K562 (cell line): ENCODE measurements around the gene DEDD. TPM values are rescaled to one million over a fixed set of nuclear protein-coding genes. Genes with fewer than 3 reads are reported as not detected.
A peak's percentile ranks its signal among the peaks of the same experiment; 100 is the strongest.

Source experiments
- CAMTA2 ChIP-seq: fragments of 250-450 bp; sonication (Bioruptor Pico); conservative IDR thresholded peaks from 2 replicates; pipeline ENCODE4 v1.5.1; 2022
- CBX3 ChIP-seq, 2 experiments: IDR thresholded peaks; 1 replicate in 1 of 2; 2 replicates in 1 of 2; pipeline ENCODE4 v1.6.1; 2012; ENCODE audit warnings: inconsistent platforms in 2 of 2, low read length in 2 of 2, borderline replicate concordance in 1 of 2, control low read depth in 1 of 2
- CCNT2 ChIP-seq: IDR thresholded peaks from 2 replicates; pipeline ENCODE4 v1.6.1; 2011; ENCODE audit warnings: borderline replicate concordance, low read depth, mild to moderate bottlenecking, moderate library complexity, mixed read lengths, low read length; ENCODE audit not compliant: insufficient read length; ENCODE audit errors: extremely low read depth
- EGR1 ChIP-seq: fragments of 450-650 bp; conservative IDR thresholded peaks from 2 replicates; pipeline ENCODE4 v1.6.1; 2017; ENCODE audit warnings: mild to moderate bottlenecking
- EP400 ChIP-seq: fragments of 450-650 bp; IDR thresholded peaks from 2 replicates; pipeline ENCODE4 v1.6.1; 2017; ENCODE audit warnings: antibody characterized with exemption, mild to moderate bottlenecking, moderate library complexity
- FOXK2 ChIP-seq, 2 experiments: fragments of 450-650 bp; IDR thresholded peaks in 1 of 2; conservative IDR thresholded peaks in 1 of 2; 2 replicates each; pipeline ENCODE4 v1.6.1; 2016; ENCODE audit warnings: low read depth in 2 of 2, mild to moderate bottlenecking in 1 of 2
- KLF16 ChIP-seq: IDR thresholded peaks from 2 replicates; pipeline ENCODE4 v1.6.1; 2016; ENCODE audit warnings: antibody characterized with exemption
- NCOA2 ChIP-seq, 2 experiments: fragments of 450-650 bp; IDR thresholded peaks; 2 replicates each; pipeline ENCODE4 v1.6.1; 2018; ENCODE audit warnings: mild to moderate bottlenecking in 2 of 2, moderate library complexity in 1 of 2; ENCODE audit not compliant: partially characterized antibody in 2 of 2
- ZC3H4 ChIP-seq: sonication (generic); formaldehyde crosslinking; IDR thresholded peaks from 2 replicates; pipeline ENCODE4 v1.9.0; 2021; ENCODE audit warnings: missing genetic modification reagents, borderline replicate concordance
- polyA plus RNA-seq, 8 experiments: library from polyadenylated mRNA; depleted of rRNA in 4 of 8; stranded (reverse) in 5 of 8; unstranded in 3 of 8; fragments of >200 nt; fragmentation: Nextera tagmentation in 2 of 8; fragmentation: Illumina TruSeq in 1 of 8; extraction: Ambion mirVana in 2 of 8; extraction: Trizol in 1 of 8; gene quantifications; 2 replicates each; pipeline versions ENCODE4 v1.2.1 to v1.2.3, GENCODE V29; 2011 to 2014; ENCODE audit warnings: inconsistent platforms in 1 of 8, missing spikeins in 1 of 8
- total RNA-seq, 7 experiments: library from RNA; depleted of rRNA in 6 of 7; stranded (reverse); fragments of >200 nt in 6 of 7; fragmentation: Illumina TruSeq in 2 of 7; extraction: Trizol in 2 of 7; gene quantifications; 2 replicates each; pipeline versions ENCODE4 v1.2.1 to v1.2.3, GENCODE V29; 2011 to 2021; ENCODE audit warnings: low replicate concordance in 1 of 7
- TF ChIP-seq, protein P1 (sequence below), 3 experiments: IDR thresholded peaks in 2 of 3; conservative IDR thresholded peaks in 1 of 3; 2 replicates each; pipeline ENCODE4 v1.5.1; 2011 to 2012; ENCODE audit warnings: low read length in 3 of 3, mild to moderate bottlenecking in 3 of 3, control low read depth in 2 of 3, improper control_type of control experiment in 1 of 3, inconsistent platforms in 1 of 3, low read depth in 1 of 3, mixed read lengths in 1 of 3, moderate library complexity in 1 of 3; ENCODE audit not compliant: insufficient read depth in 2 of 3
- TF ChIP-seq, protein P2 (sequence below), 2 experiments: fragments of 450-650 bp; IDR thresholded peaks; 2 replicates each; pipeline ENCODE4 v1.6.1; 2016
- TF ChIP-seq, protein P3 (sequence below): fragments of 450-650 bp; IDR thresholded peaks from 2 replicates; pipeline ENCODE4 v1.7.1; 2018; ENCODE audit warnings: mild to moderate bottlenecking, low read depth; ENCODE audit not compliant: partially characterized antibody
- TF ChIP-seq, protein P4 (sequence below): fragments of 450-650 bp; IDR thresholded peaks from 2 replicates; pipeline ENCODE4 v1.6.1; 2016
- TF ChIP-seq, protein P5 (sequence below): IDR thresholded peaks from 2 replicates; pipeline ENCODE4 v1.6.1; 2011; ENCODE audit warnings: borderline replicate concordance, low read depth, mild to moderate bottlenecking, moderate library complexity, low read length; ENCODE audit not compliant: insufficient read depth, poor library complexity, severe bottlenecking

Gene DEDD
- total and polyA plus RNA-seq, 9 of the 15 experiments (the other 6 are each of a cell fraction or from before 2014, with no cell fraction given), result 11.6 to 41.0 (median 16.8) TPM

DNA sequence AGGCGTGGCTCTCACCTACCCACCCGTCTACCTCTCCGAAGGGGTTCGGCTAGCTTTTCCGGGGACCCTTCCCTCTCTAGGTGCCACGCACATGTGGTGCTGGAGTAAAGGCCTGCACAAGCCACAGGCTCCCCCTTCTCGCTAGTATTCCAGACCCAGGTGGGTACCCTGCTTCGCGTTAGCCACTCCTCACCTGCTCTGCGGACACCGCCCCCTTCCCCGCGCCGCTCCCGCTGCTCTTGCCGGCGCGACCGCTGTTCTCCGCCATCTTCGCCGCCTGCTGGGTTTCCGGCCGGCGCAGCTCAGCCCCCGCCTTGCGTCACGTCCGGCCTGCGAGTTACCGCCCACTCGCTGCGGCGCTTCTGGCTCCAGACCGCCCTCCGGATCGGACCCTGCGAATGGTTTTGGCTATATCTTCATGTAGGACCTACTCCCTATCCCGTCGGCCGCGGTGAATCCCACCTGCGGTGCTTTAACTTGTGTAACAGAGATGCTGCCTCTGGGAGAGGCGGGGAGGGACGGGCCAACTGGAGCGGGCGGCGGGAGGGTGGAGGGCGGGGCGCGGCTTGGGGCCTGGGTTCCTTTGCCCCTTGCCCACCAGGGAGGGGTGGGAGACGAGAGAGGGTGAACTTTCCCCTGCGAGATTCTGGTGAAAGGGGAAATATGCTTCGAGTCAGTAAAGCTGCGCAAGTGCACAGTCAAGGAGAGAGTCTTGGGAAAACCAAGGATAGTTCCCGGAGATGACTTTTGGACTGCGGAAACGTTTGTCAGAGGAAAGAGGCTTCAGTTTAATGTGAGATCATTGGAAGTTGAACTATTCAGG is 14.5 kb downstream of the DEDD start, which contains the start of the genes NIT1 and PFDN2 (continued):
- TF ChIP-seq, protein P1, sequence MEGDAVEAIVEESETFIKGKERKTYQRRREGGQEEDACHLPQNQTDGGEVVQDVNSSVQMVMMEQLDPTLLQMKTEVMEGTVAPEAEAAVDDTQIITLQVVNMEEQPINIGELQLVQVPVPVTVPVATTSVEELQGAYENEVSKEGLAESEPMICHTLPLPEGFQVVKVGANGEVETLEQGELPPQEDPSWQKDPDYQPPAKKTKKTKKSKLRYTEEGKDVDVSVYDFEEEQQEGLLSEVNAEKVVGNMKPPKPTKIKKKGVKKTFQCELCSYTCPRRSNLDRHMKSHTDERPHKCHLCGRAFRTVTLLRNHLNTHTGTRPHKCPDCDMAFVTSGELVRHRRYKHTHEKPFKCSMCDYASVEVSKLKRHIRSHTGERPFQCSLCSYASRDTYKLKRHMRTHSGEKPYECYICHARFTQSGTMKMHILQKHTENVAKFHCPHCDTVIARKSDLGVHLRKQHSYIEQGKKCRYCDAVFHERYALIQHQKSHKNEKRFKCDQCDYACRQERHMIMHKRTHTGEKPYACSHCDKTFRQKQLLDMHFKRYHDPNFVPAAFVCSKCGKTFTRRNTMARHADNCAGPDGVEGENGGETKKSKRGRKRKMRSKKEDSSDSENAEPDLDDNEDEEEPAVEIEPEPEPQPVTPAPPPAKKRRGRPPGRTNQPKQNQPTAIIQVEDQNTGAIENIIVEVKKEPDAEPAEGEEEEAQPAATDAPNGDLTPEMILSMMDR (IDR thresholded peaks at IDR 0.05 in 2 of 3, conservative IDR thresholded peaks at IDR 0.05 in 1 of 3; ENCODE audit: insufficient read depth in 2 of 3, low read depth in 1 of 3, low read length in 3 of 3), result 0 out of 6 replicates have a peak, but pooled peaks of 1 of the 3 experiments have one; percentile 17
- TF ChIP-seq NCOA2 (IDR thresholded peaks at IDR 0.05; ENCODE audit: partially characterized antibody in 2 of 2) (no peak), EP400 (peak; percentile 91), CCNT2 (peak; percentile 83), KLF16 (no peak), FOXK2 (conservative IDR thresholded peaks at IDR 0.05 in 1 of 2, IDR thresholded peaks at IDR 0.05 in 1 of 2; ENCODE audit: low read depth in 2 of 2) (0 out of 4 replicates have a peak, but pooled peaks of 1 of the 2 experiments have one; percentile 4), EGR1 (peak; percentile 96), ZC3H4 (CRISPR knock-in tag) (no peak), CBX3 (IDR thresholded peaks at IDR 0.05; ENCODE audit: borderline replicate concordance in 1 of 2, low read length in 2 of 2) (no peak), CAMTA2 (no peak)
- TF ChIP-seq, protein P2, sequence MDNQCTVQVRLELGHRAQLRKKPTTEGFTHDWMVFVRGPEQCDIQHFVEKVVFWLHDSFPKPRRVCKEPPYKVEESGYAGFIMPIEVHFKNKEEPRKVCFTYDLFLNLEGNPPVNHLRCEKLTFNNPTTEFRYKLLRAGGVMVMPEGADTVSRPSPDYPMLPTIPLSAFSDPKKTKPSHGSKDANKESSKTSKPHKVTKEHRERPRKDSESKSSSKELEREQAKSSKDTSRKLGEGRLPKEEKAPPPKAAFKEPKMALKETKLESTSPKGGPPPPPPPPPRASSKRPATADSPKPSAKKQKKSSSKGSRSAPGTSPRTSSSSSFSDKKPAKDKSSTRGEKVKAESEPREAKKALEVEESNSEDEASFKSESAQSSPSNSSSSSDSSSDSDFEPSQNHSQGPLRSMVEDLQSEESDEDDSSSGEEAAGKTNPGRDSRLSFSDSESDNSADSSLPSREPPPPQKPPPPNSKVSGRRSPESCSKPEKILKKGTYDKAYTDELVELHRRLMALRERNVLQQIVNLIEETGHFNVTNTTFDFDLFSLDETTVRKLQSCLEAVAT (IDR thresholded peaks at IDR 0.05), result peak in 1 of 2 experiments; percentile 22; a peak in 1 of 4 replicates
- TF ChIP-seq, protein P3, sequence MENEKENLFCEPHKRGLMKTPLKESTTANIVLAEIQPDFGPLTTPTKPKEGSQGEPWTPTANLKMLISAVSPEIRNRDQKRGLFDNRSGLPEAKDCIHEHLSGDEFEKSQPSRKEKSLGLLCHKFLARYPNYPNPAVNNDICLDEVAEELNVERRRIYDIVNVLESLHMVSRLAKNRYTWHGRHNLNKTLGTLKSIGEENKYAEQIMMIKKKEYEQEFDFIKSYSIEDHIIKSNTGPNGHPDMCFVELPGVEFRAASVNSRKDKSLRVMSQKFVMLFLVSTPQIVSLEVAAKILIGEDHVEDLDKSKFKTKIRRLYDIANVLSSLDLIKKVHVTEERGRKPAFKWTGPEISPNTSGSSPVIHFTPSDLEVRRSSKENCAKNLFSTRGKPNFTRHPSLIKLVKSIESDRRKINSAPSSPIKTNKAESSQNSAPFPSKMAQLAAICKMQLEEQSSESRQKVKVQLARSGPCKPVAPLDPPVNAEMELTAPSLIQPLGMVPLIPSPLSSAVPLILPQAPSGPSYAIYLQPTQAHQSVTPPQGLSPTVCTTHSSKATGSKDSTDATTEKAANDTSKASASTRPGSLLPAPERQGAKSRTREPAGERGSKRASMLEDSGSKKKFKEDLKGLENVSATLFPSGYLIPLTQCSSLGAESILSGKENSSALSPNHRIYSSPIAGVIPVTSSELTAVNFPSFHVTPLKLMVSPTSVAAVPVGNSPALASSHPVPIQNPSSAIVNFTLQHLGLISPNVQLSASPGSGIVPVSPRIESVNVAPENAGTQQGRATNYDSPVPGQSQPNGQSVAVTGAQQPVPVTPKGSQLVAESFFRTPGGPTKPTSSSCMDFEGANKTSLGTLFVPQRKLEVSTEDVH, result peak; percentile 68
- TF ChIP-seq, protein P4, sequence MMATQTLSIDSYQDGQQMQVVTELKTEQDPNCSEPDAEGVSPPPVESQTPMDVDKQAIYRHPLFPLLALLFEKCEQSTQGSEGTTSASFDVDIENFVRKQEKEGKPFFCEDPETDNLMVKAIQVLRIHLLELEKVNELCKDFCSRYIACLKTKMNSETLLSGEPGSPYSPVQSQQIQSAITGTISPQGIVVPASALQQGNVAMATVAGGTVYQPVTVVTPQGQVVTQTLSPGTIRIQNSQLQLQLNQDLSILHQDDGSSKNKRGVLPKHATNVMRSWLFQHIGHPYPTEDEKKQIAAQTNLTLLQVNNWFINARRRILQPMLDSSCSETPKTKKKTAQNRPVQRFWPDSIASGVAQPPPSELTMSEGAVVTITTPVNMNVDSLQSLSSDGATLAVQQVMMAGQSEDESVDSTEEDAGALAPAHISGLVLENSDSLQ, result no peak
- TF ChIP-seq, protein P5, sequence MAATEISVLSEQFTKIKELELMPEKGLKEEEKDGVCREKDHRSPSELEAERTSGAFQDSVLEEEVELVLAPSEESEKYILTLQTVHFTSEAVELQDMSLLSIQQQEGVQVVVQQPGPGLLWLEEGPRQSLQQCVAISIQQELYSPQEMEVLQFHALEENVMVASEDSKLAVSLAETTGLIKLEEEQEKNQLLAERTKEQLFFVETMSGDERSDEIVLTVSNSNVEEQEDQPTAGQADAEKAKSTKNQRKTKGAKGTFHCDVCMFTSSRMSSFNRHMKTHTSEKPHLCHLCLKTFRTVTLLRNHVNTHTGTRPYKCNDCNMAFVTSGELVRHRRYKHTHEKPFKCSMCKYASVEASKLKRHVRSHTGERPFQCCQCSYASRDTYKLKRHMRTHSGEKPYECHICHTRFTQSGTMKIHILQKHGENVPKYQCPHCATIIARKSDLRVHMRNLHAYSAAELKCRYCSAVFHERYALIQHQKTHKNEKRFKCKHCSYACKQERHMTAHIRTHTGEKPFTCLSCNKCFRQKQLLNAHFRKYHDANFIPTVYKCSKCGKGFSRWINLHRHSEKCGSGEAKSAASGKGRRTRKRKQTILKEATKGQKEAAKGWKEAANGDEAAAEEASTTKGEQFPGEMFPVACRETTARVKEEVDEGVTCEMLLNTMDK, result no peak
